GM11168 (cell line): ENCODE data around the gene TJAP1.

Experiments
- in situ Hi-C: fragments of 300-500 bp; cut with MboI; formaldehyde crosslinking; loops from one replicate; pipeline ENCODE4 v1.12.0; 2022; ENCODE audit warnings: low sequenced_read_pairs; ENCODE audit not compliant: unreplicated experiment

TJAP1 gene

GRCh38 chr6:43477235-43478007 is at the start of gene TJAP1:
TJAP1 (plus strand) TSS chr6:43477570; CDS start chr6:43499002, 21,432 bp downstream.
- in situ Hi-C loops = no loop called here

- in situ Hi-C loops = no loop called here
These were observed 49.2 kb upstream of the TJAP1 start for GRCh38 chr6:43428112-43428570.

- in situ Hi-C loops = no loop called here
These were observed 48.5 kb upstream of the TJAP1 start for GRCh38 chr6:43428874-43429273.

GRCh38 chr6:43432009-43432945 is 45.1 kb upstream of the TJAP1 start:
- in situ Hi-C loops = no loop called here

- in situ Hi-C loops = no loop called here
These were observed 44.2 kb upstream of the TJAP1 start for GRCh38 chr6:43433148-43433547.

- in situ Hi-C loops = no loop called here
These were observed 43.1 kb upstream of the TJAP1 start for GRCh38 chr6:43434001-43434840.

- in situ Hi-C loops = no loop called here
These were observed 42.4 kb upstream of the TJAP1 start for GRCh38 chr6:43434943-43435342.

- in situ Hi-C loops = no loop called here
These were observed 41.5 kb upstream of the TJAP1 start for GRCh38 chr6:43435682-43436437.

GRCh38 chr6:43436577-43437282 is 40.6 kb upstream of the TJAP1 start:
- in situ Hi-C loops = no loop called here

- in situ Hi-C loops = no loop called here
These were observed 39.7 kb upstream of the TJAP1 start for GRCh38 chr6:43437700-43438099.

- in situ Hi-C loops = no loop called here
These were observed 34.4 kb upstream of the TJAP1 start for GRCh38 chr6:43442935-43443334.

GRCh38 chr6:43444036-43444435 is 33.3 kb upstream of the TJAP1 start:
- in situ Hi-C loops = no loop called here

GRCh38 chr6:43444582-43444981 is 32.8 kb upstream of the TJAP1 start:
- in situ Hi-C loops = no loop called here

GRCh38 chr6:43445576-43445975 is 31.8 kb upstream of the TJAP1 start:
- in situ Hi-C loops = no loop called here

GRCh38 chr6:43447604-43448003 is 29.8 kb upstream of the TJAP1 start:
- in situ Hi-C loops = no loop called here

- in situ Hi-C loops = no loop called here
These were observed 28.5 kb upstream of the TJAP1 start for GRCh38 chr6:43448916-43449315.

GRCh38 chr6:43450699-43451131 is 26.7 kb upstream of the TJAP1 start:
- in situ Hi-C loops = no loop called here

- in situ Hi-C loops = no loop called here
These were observed 26.0 kb upstream of the TJAP1 start for GRCh38 chr6:43451348-43451747.

GRCh38 chr6:43451939-43452338 is 25.4 kb upstream of the TJAP1 start:
- in situ Hi-C loops = no loop called here
